Lower leg skin (tissue), 3 donors: ENCODE data around the gene ARHGAP28.

Experiments used
- CTCF ChIP-seq, 3 donors: fragments of 450-650 bp; IDR thresholded peaks; one replicate each; pipeline ENCODE4 v1.5.1; 2016; ENCODE audit warnings: antibody characterized with exemption in 3 of 3, mild to moderate bottlenecking in 3 of 3, moderate library complexity in 2 of 3
- POLR2A ChIP-seq, 2 donors: fragments of 450-650 bp; IDR thresholded peaks; one replicate each; pipeline ENCODE4 v1.6.1; 2016 to 2017; ENCODE audit warnings: antibody characterized with exemption in 2 of 2, mild to moderate bottlenecking in 1 of 2, moderate library complexity in 1 of 2

GRCh38 chr18:6851480-6851879 lies 122.0 kb downstream of the ARHGAP28 start:
- TF ChIP-seq CTCF (IDR thresholded peaks at IDR 0.05): no peak
- TF ChIP-seq POLR2A (IDR thresholded peaks at IDR 0.05): no peak
